K562 treated with DMSO at 1 percent for 24 hours (cell line): Measurements from ENCODE around the gene SARM1. TPM values are rescaled to one million over a fixed set of nuclear protein-coding genes. Genes with fewer than 3 reads are reported as not detected.

Source experiments
- total RNA-seq: library from RNA; unstranded; fragments of 300-600 nt; gene quantifications from 2 replicates; pipeline ENCODE4 v1.2.3, GENCODE V29; 2022; ENCODE audit warnings: low read depth; ENCODE audit not compliant: insufficient read depth

SARM1 gene
- total RNA-seq = 0.57 and 0.87 TPM in 2 replicates

GRCh38 chr17:28371245-28372202 lies at the start of gene SARM1:
Gene SARM1 (plus strand): TSS chr17:28371694. CDS start chr17:28372033, 339 bp downstream.

GRCh38 chr17:28335201-28335958 lies 36.1 kb upstream of the SARM1 start, which contains the start of the genes IFT20 and TNFAIP1:
Gene IFT20 (minus strand): TSS chr17:28335472. CDS start chr17:28331985, 3,487 bp downstream.
Gene TNFAIP1 (plus strand): TSS chr17:28335761. CDS start chr17:28339522, 3,761 bp downstream.

GRCh38 chr17:28357061-28357900 lies 14.2 kb upstream of the SARM1 start, which contains the start of gene POLDIP2:
Gene POLDIP2 (minus strand): TSS chr17:28357527. CDS start chr17:28357448, 79 bp downstream.

GRCh38 chr17:28364665-28365363 lies 6.7 kb upstream of the SARM1 start, which contains the start of gene SEBOX:
Gene SEBOX (minus strand): TSS chr17:28365199. CDS start chr17:28365151, 48 bp downstream.

GRCh38 chr17:28370035-28370743 lies 1.3 kb upstream of the SARM1 start, which contains the start of gene VTN:
Gene VTN (minus strand): TSS chr17:28370307. CDS start chr17:28370203, 104 bp downstream.

GRCh38 chr17:28405632-28406472 lies 34.4 kb downstream of the SARM1 start, which contains the start of gene SLC46A1:
Gene SLC46A1 (minus strand): TSS chr17:28406212. CDS start chr17:28406114, 98 bp downstream.

Other genes with a start within 250 kb of the SARM1 start
- gene TMEM97, start 52.5 kb upstream of the SARM1 start, total RNA-seq = 27.9 and 29.0 TPM in 2 replicates
- gene IFT20, start 36.2 kb upstream of the SARM1 start, total RNA-seq = 39.5 and 43.3 TPM in 2 replicates
- 20.1 and 20.4 TPM in 2 replicates for gene TNFAIP1, start 35.9 kb upstream of the SARM1 start, total RNA-seq
- gene POLDIP2, start 14.2 kb upstream of the SARM1 start, total RNA-seq = 91.1 and 93.0 TPM in 2 replicates
- not detected in 2 replicates for gene SEBOX, start 6.5 kb upstream of the SARM1 start, total RNA-seq
- gene VTN, start 1.4 kb upstream of the SARM1 start, total RNA-seq = 0.49 and 1.5 TPM in 2 replicates
- gene SLC46A1, start 34.5 kb downstream of the SARM1 start, total RNA-seq = 4.1 and 4.9 TPM in 2 replicates
- gene SLC13A2, start 102.0 kb downstream of the SARM1 start, total RNA-seq = not detected in 2 replicates
- not detected in 2 replicates for gene FOXN1, start 134.7 kb downstream of the SARM1 start, total RNA-seq
- gene UNC119, start 180.9 kb downstream of the SARM1 start, total RNA-seq = 47.2 TPM in 2 replicates
- 110 and 111 TPM in 2 replicates for gene PIGS, start 199.8 kb downstream of the SARM1 start, total RNA-seq
- 74.9 and 81.6 TPM in 2 replicates for gene ALDOC, start 205.2 kb downstream of the SARM1 start, total RNA-seq
- 133 and 134 TPM in 2 replicates for gene SPAG5, start 227.3 kb downstream of the SARM1 start, total RNA-seq
- 12.5 and 13.3 TPM in 2 replicates for gene RSKR, start 242.5 kb downstream of the SARM1 start, total RNA-seq